GM12878 (cell line): ENCODE measurements around the gene FAM9C. TPM values are rescaled to one million over a fixed set of nuclear protein-coding genes. Genes with fewer than 3 reads are reported as not detected.

ENCODE experiments used
- ATAC-seq: fragments of 200-7000 bp; cut with Tn5 transposase; 3 replicates; pipeline ENCODE4 v1.9.1; 2020; ENCODE audit warnings: mild to moderate bottlenecking, moderate library complexity
- BruUV-seq: library from RNA; stranded (reverse); fragments of 400-500 nt; replicated peaks from 2 replicates; lab custom pipeline; 2021; lab: Mats Ljungman, UMichigan
- CTCF ChIA-PET: fragments of 300-600 bp; sonication (Branson Sonifier 250); formaldehyde crosslinking; extraction: SDS; loops from one replicate; lab custom pipeline; 2021; ENCODE audit warnings: inconsistent platforms; lab: Yijun Ruan, JAX
- POLR2A ChIA-PET: fragments of 350-600 bp; formaldehyde crosslinking; extraction: SDS; loops from one replicate; lab custom pipeline; 2021; ENCODE audit warnings: inconsistent platforms; lab: Charles Lee
- RAD21 ChIA-PET: fragments of 300-600 bp; sonication (Branson Sonifier 250); formaldehyde crosslinking; loops from one replicate; lab custom pipeline; 2023; ENCODE audit warnings: antibody characterized with exemption; ENCODE audit not compliant: unreplicated experiment; lab: Charles Lee
- SMC1A ChIA-PET: fragments of 300-600 bp; sonication (Branson Sonifier 250); formaldehyde crosslinking; loops from one replicate; lab custom pipeline; 2023; ENCODE audit not compliant: unreplicated experiment, uncharacterized antibody; lab: Charles Lee
- DNase-seq: peaks from one replicate; pipeline ENCODE4 v3.0.0-alpha.2; 2011; ENCODE audit warnings: low read depth, low spot score
- FAIRE-seq: peaks from 3 replicates; lab custom pipeline; 2011; peaks lifted over from hg19 to GRCh38; lab: Jason Lieb, UNC
- H2AFZ ChIP-seq: 2 replicates; pipeline ENCODE4 v1.6.0; 2011; ENCODE audit warnings: low read depth, low read length, control low read depth; ENCODE audit not compliant: control insufficient read depth
- H3K27ac ChIP-seq: 2 replicates; pipeline ENCODE4 v1.5.1; 2011; ENCODE audit warnings: control low read depth; ENCODE audit not compliant: control insufficient read depth, insufficient read depth
- H3K27me3 ChIP-seq, 2 experiments: replicated peaks in 1 of 2; 2 replicates each; pipeline versions ENCODE4 v1.6.0 to v1.6.1; 2011; ENCODE audit warnings: low read length in 1 of 2; ENCODE audit not compliant: control insufficient read depth in 2 of 2, insufficient read depth in 2 of 2
- H3K36me3 ChIP-seq, 2 experiments: 2 replicates each; pipeline ENCODE4 v1.5.1; 2011; ENCODE audit warnings: low read length in 1 of 2; ENCODE audit not compliant: control insufficient read depth in 2 of 2, insufficient read depth in 2 of 2
- H3K4me1 ChIP-seq: 2 replicates; pipeline ENCODE4 v1.6.1; 2011; ENCODE audit warnings: mild to moderate bottlenecking, low read length, moderate library complexity, mixed read lengths; ENCODE audit not compliant: control insufficient read depth, insufficient read depth
- H3K4me2 ChIP-seq: 2 replicates; pipeline ENCODE4 v1.6.0; 2011; ENCODE audit warnings: control low read depth; ENCODE audit not compliant: control insufficient read depth, insufficient read depth
- H3K4me3 ChIP-seq: fragments of 200-600 bp; sonication (generic); 2 replicates; pipeline ENCODE4 v1.5.1; 2016
- H3K79me2 ChIP-seq: 2 replicates; pipeline ENCODE4 v1.6.0; 2011; ENCODE audit warnings: low read length; ENCODE audit not compliant: control insufficient read depth, insufficient read depth
- H3K9ac ChIP-seq: 2 replicates; pipeline ENCODE4 v1.8.0; 2011; ENCODE audit warnings: low read length, control low read depth, mixed read lengths; ENCODE audit not compliant: control insufficient read depth, insufficient read depth
- H3K9me3 ChIP-seq: replicated peaks from 3 replicates; pipeline ENCODE4 v1.5.1; 2011; ENCODE audit warnings: mild to moderate bottlenecking, low read length; ENCODE audit not compliant: control insufficient read depth, insufficient read depth
- H4K20me1 ChIP-seq: 2 replicates; pipeline ENCODE4 v1.6.0; 2011; ENCODE audit not compliant: control insufficient read depth, insufficient read depth
- CEBPB ChIP-seq, 2 experiments: fragments of 150-350 bp in 1 of 2; IDR thresholded peaks; 2 replicates each; pipeline ENCODE4 v1.6.1; 2012 to 2014; ENCODE audit warnings: low read depth in 2 of 2, low read length in 2 of 2, borderline replicate concordance in 1 of 2, inconsistent platforms in 1 of 2
- DPF2 ChIP-seq: fragments of 450-650 bp; IDR thresholded peaks from 2 replicates; pipeline ENCODE4 v1.6.1; 2017; ENCODE audit warnings: mild to moderate bottlenecking
- FOXK2 ChIP-seq: fragments of 450-650 bp; IDR thresholded peaks from 2 replicates; pipeline ENCODE4 v1.6.1; 2017; ENCODE audit warnings: mild to moderate bottlenecking, moderate library complexity
- FOXM1 ChIP-seq: IDR thresholded peaks from 2 replicates; pipeline ENCODE4 v1.6.1; 2012; ENCODE audit warnings: low read depth, mild to moderate bottlenecking, inconsistent platforms, low read length, moderate library complexity
- GABPA ChIP-seq: IDR thresholded peaks from 2 replicates; pipeline ENCODE4 v1.6.1; 2014; ENCODE audit warnings: antibody characterized with exemption, low read depth, mild to moderate bottlenecking, inconsistent platforms
- HDAC6 ChIP-seq: fragments of 200-600 bp; sonication (generic); IDR thresholded peaks from one replicate; pipeline ENCODE4 v1.8.0; 2017; ENCODE audit warnings: antibody characterized with exemption; ENCODE audit not compliant: unreplicated experiment
- JUND ChIP-seq: IDR thresholded peaks from 2 replicates; pipeline ENCODE4 v1.6.1; 2012; ENCODE audit warnings: low read depth, mild to moderate bottlenecking, low read length, improper control_type of control experiment, moderate library complexity
- KAT2A ChIP-seq: conservative IDR thresholded peaks from 2 replicates; pipeline ENCODE4 v1.6.1; 2011; ENCODE audit warnings: low read depth, low read length; ENCODE audit not compliant: control insufficient read depth
- MTA2 ChIP-seq: fragments of 450-650 bp; IDR thresholded peaks from 2 replicates; pipeline ENCODE4 v1.6.1; 2016; ENCODE audit warnings: low read depth, mild to moderate bottlenecking, moderate library complexity
- NFIC ChIP-seq: IDR thresholded peaks from 2 replicates; pipeline ENCODE4 v1.6.1; 2012; ENCODE audit warnings: low read depth, mild to moderate bottlenecking, inconsistent platforms, low read length, moderate library complexity
- NFXL1 ChIP-seq: fragments of 450-650 bp; IDR thresholded peaks from 2 replicates; pipeline ENCODE4 v1.6.1; 2017; ENCODE audit warnings: antibody characterized with exemption, mild to moderate bottlenecking, borderline replicate concordance
- NR2C2 ChIP-seq: IDR thresholded peaks from 2 replicates; pipeline ENCODE4 v1.6.1; 2011; ENCODE audit warnings: borderline replicate concordance, low read depth; ENCODE audit not compliant: control insufficient read depth, insufficient read length
- PAX5 ChIP-seq: IDR thresholded peaks from 2 replicates; pipeline ENCODE4 v1.6.1; 2011; ENCODE audit warnings: low read depth, low read length, borderline replicate concordance
- RAD21 ChIP-seq: IDR thresholded peaks from 2 replicates; pipeline ENCODE4 v1.6.1; 2011; ENCODE audit warnings: mild to moderate bottlenecking, low read depth, low read length, moderate library complexity; ENCODE audit not compliant: insufficient read depth
- RAD51 ChIP-seq: fragments of 450-650 bp; IDR thresholded peaks from 2 replicates; pipeline ENCODE4 v1.6.1; 2016; ENCODE audit warnings: moderate library complexity, mild to moderate bottlenecking, inconsistent platforms
- RB1 ChIP-seq: fragments of 450-650 bp; formaldehyde crosslinking; IDR thresholded peaks from 2 replicates; pipeline ENCODE4 v1.6.1; 2017; ENCODE audit warnings: mild to moderate bottlenecking, borderline replicate concordance
- RCOR1 ChIP-seq: conservative IDR thresholded peaks from 2 replicates; pipeline ENCODE4 v1.6.1; 2012; ENCODE audit warnings: low read depth, low read length, improper control_type of control experiment
- SP1 ChIP-seq: IDR thresholded peaks from one replicate; pipeline ENCODE4 v1.6.1; 2011; ENCODE audit warnings: low read depth, low read length
- TCF7 ChIP-seq: IDR thresholded peaks from 2 replicates; pipeline ENCODE4 v1.6.1; 2014; ENCODE audit warnings: antibody characterized with exemption, borderline replicate concordance
- YY1 ChIP-seq: IDR thresholded peaks from 2 replicates; pipeline ENCODE4 v1.6.1; 2011; ENCODE audit warnings: low read depth, mild to moderate bottlenecking, low read length
- ZBED1 ChIP-seq: IDR thresholded peaks from 2 replicates; pipeline ENCODE4 v1.6.1; 2016; ENCODE audit warnings: borderline replicate concordance
- WGBS: methylation state at CpG from one replicate; pipeline ENCODE4 v1.1.6; 2016; ENCODE audit warnings: low lambda C conversion rate; ENCODE audit not compliant: insufficient replicate concordance, insufficient coverage; ENCODE audit errors: missing lambda C conversion rate; 5-methylcytosine and 5-hydroxymethylcytosine counted together
- in situ Hi-C: fragments of 300-500 bp; cut with MboI; formaldehyde crosslinking; loops from 9 replicates; pipeline ENCODE4 v1.14.3; 2018; ENCODE audit warnings: mixed read lengths
- intact Hi-C: fragments of 100-400 bp; cut with micrococcal nuclease; formaldehyde crosslinking; loops from one replicate; pipeline ENCODE4 v1.14.2; 2022; ENCODE audit not compliant: unreplicated experiment
- polyA plus RNA-seq, 11 experiments: library from polyadenylated mRNA; depleted of rRNA in 4 of 11; unstranded in 6 of 11; stranded (reverse) in 5 of 11; fragments of >200 nt; fragmentation: Nextera tagmentation in 4 of 11; fragmentation: Illumina TruSeq in 1 of 11; extraction: Ambion mirVana in 4 of 11; extraction: Trizol in 1 of 11; gene quantifications; 1 replicate in 1 of 11; 2 replicates in 10 of 11; pipeline versions ENCODE4 v1.2.1 to v1.2.3, GENCODE V29; 2011 to 2016; ENCODE audit warnings: inconsistent platforms in 2 of 11, missing spikeins in 2 of 11, low read depth in 1 of 11
- total RNA-seq, 4 experiments: library from RNA; depleted of rRNA in 3 of 4; stranded (reverse); fragments of >200 nt in 3 of 4; fragmentation: Illumina TruSeq in 1 of 4; extraction: Trizol in 1 of 4; gene quantifications; 2 replicates each; pipeline versions ENCODE4 v1.2.1 to v1.2.3, GENCODE V29; 2013 to 2021
- TF ChIP-seq, protein P1 (sequence below): fragments of 450-650 bp; IDR thresholded peaks from 2 replicates; pipeline ENCODE4 v1.6.1; 2018; ENCODE audit warnings: mild to moderate bottlenecking, low read depth, moderate library complexity; ENCODE audit not compliant: partially characterized antibody
- TF ChIP-seq, protein P2 (sequence below): fragments of 450-650 bp; IDR thresholded peaks from 2 replicates; pipeline ENCODE4 v1.6.1; 2017; ENCODE audit warnings: borderline replicate concordance

Gene FAM9C
- total and polyA plus RNA-seq, 10 of the 15 experiments (the other 5 are each of a cell fraction or from before 2014, with no cell fraction given) = 0.01 to 0.03 TPM; not detected in 8

DNA sequence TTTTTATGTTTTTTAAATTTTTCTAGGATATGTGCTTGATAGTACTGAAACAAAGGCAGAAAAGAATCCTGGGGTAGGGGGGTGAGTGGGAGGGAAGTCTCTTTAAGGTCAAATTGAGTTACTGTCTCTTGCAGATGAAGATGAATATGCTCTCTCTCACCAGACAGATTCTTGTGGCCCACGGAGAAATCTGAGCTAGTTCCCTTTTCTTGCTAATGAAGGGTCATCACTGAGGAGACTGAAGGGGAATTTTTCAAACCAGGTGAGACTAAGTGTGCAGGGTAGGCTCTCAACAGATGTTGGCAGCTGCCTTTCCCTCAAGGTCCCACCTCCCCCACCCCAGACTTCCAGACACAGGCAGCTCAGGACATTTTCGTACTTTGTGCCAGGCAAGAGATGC lies 21.5 kb downstream of the FAM9C start:
- no peaks in the 10 kb centered on the region for H3K9me3 ChIP-seq
- DNase-seq (no peak), ATAC-seq (peak; percentile 91), FAIRE-seq (no peak)
- no peak overlapping the region for H3K4me3 ChIP-seq
- ChIA-PET SMC1A (interaction anchor here (0.9 to 13.9 kb wide), 21 partner anchors 7 to 234 kb away, joined by 3 to 189 read pairs (median 7); no protein-coding TSS in a partner anchor), RAD21 (interaction anchor here (0.8 to 9.9 kb wide), 16 partner anchors 9 to 232 kb away, joined by 3 to 81 read pairs (median 9); no protein-coding TSS in a partner anchor), CTCF (interaction anchor here (0.7 to 3.2 kb wide), 16 partner anchors 8 to 242 kb away, joined by 3 to 15 read pairs (median 4); no protein-coding TSS in a partner anchor), POLR2A (interaction anchor here (0.6 to 3.0 kb wide), 19 partner anchors 9 to 333 kb away, joined by 3 to 25 read pairs (median 4); no protein-coding TSS in a partner anchor)
- H3K9ac ChIP-seq = 0 out of 2 replicates have a peak overlapping the region, but pooled peaks have one; percentile 18
- intact Hi-C loops (loop anchor here (1.0 kb wide), 1 partner anchor 64 kb away; no protein-coding TSS in a partner anchor), in situ Hi-C loops (no loop called here)
- no peaks in the 10 kb centered on the region for H3K36me3 ChIP-seq
- no peaks in the 10 kb centered on the region for H3K79me2 ChIP-seq
- no peaks in the 10 kb centered on the region for H3K27me3 ChIP-seq
- no peak overlapping the region for H2AFZ ChIP-seq
- H3K4me2 ChIP-seq = peak overlapping the region; percentile 12; the same call in 1 of the 2 replicates
- H4K20me1 ChIP-seq = no peaks in the 10 kb centered on the region
- peaks cover 43% of the 10 kb centered on the region for H3K4me1 ChIP-seq
- H3K27ac ChIP-seq = peak overlapping the region; percentile 47
- BruUV-seq = no TSS peak
- 0% methylated on average over 2 of the region's 2 CpGs for WGBS
- TF ChIP-seq DPF2 = peak; percentile 53; the same call in 1 of the 2 replicates
- no peak for TF ChIP-seq KAT2A
- TF ChIP-seq RAD21 = no peak
- TF ChIP-seq JUND = no peak
- TF ChIP-seq RAD51 = no peak; the same call in 1 of the 2 replicates
- TF ChIP-seq, protein P1, sequence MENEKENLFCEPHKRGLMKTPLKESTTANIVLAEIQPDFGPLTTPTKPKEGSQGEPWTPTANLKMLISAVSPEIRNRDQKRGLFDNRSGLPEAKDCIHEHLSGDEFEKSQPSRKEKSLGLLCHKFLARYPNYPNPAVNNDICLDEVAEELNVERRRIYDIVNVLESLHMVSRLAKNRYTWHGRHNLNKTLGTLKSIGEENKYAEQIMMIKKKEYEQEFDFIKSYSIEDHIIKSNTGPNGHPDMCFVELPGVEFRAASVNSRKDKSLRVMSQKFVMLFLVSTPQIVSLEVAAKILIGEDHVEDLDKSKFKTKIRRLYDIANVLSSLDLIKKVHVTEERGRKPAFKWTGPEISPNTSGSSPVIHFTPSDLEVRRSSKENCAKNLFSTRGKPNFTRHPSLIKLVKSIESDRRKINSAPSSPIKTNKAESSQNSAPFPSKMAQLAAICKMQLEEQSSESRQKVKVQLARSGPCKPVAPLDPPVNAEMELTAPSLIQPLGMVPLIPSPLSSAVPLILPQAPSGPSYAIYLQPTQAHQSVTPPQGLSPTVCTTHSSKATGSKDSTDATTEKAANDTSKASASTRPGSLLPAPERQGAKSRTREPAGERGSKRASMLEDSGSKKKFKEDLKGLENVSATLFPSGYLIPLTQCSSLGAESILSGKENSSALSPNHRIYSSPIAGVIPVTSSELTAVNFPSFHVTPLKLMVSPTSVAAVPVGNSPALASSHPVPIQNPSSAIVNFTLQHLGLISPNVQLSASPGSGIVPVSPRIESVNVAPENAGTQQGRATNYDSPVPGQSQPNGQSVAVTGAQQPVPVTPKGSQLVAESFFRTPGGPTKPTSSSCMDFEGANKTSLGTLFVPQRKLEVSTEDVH = no peak
- no peak for TF ChIP-seq CEBPB (IDR thresholded peaks at IDR 0.05; ENCODE audit: borderline replicate concordance in 1 of 2, low read depth in 2 of 2, low read length in 2 of 2)
- 0 out of 2 replicates have a peak, but pooled peaks have one; percentile 64 for TF ChIP-seq RCOR1
- TF ChIP-seq MTA2 = peak; percentile 87
- TF ChIP-seq NFIC = peak; percentile 54; the same call in 1 of the 2 replicates
- TF ChIP-seq NR2C2 = no peak
- TF ChIP-seq SP1 = peak; percentile 27
- TF ChIP-seq RB1 = no peak
- peak; percentile 36; the same call in 1 of the 2 replicates for TF ChIP-seq FOXM1
- TF ChIP-seq YY1 = no peak
- no peak for TF ChIP-seq GABPA
- TF ChIP-seq TCF7 = no peak
- no peak for TF ChIP-seq HDAC6
- TF ChIP-seq NFXL1 = no peak
- TF ChIP-seq, protein P2, sequence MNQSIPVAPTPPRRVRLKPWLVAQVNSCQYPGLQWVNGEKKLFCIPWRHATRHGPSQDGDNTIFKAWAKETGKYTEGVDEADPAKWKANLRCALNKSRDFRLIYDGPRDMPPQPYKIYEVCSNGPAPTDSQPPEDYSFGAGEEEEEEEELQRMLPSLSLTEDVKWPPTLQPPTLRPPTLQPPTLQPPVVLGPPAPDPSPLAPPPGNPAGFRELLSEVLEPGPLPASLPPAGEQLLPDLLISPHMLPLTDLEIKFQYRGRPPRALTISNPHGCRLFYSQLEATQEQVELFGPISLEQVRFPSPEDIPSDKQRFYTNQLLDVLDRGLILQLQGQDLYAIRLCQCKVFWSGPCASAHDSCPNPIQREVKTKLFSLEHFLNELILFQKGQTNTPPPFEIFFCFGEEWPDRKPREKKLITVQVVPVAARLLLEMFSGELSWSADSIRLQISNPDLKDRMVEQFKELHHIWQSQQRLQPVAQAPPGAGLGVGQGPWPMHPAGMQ = no peak
- TF ChIP-seq PAX5 = peak; percentile 41; the same call in 1 of the 2 replicates
- TF ChIP-seq ZBED1 = no peak
- TF ChIP-seq FOXK2 = no peak
